GM18498 (cell line): ENCODE data around the gene DUX4.
"Not testable (repeated sequence)": the region's sequence is repeated elsewhere in the genome, so short reads cannot be mapped to it uniquely, and the experiment has no call there.

ENCODE experiments used
- ATAC-seq: cut with Tn5 transposase; IDR thresholded peaks from one replicate; pipeline ENCODE4 v1.9.1; 2021; ENCODE audit warnings: mild to moderate bottlenecking, moderate library complexity; ENCODE audit not compliant: unreplicated experiment

DUX4 gene

DNA sequence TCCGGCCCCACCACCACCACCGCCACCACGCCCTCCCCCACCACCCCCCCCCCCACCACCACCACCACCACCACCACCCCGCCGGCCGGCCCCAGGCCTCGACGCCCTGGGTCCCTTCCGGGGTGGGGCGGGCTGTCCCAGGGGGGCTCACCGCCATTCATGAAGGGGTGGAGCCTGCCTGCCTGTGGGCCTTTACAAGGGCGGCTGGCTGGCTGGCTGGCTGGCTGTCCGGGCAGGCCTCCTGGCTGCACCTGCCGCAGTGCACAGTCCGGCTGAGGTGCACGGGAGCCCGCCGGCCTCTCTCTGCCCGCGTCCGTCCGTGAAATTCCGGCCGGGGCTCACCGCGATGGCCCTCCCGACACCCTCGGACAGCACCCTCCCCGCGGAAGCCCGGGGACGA, at the start of gene DUX4:
TSS of gene DUX4 (plus strand) at position 347 of the 400 bp plus-strand sequence. CDS start at position 347, 0 bp downstream.
- not testable (repeated sequence) for ATAC-seq

GRCh38 chr4:190175436-190175835, 1.9 kb downstream of the DUX4 start:
- ATAC-seq, result not testable (repeated sequence)

DNA sequence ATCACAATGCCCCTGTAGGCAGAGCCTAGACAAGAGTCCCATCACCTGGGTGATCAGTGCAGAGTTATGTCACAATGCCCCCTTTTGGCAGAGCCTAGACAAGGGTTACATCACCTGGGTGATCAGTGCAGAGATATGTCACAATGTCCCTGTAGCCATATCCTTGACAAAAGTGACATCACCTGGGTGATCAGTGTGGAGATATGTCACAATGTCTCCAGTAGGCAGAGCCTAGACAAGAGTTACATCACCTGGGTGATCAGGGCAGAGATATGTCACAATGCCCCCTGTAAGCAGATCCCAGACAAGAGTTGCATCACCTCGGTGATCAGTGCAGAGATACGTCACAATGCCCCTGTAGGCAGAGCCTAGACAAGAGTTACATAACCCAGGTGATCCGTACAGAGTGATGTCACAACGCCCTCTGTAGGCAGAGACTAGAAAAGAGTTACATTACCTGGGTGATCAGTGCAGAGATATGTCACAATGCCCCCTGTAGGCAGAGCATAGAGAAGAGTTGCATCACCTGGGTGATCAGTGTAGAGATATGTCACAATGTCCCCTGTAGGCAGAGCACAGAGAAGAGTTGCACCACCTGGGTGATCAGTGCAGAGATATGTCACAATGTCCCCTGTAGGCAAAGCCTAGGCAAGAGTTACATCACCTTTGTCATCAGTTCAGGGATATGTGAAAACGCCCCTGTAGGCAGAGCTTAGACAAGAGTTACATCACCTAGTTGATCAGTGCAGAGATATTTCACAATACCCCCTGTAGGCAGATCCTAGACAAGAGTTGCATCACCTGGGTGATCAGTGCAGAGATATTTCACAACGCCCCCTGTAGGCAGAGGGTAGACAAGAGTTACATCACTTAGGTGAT, 4.4 kb downstream of the DUX4 start:
- ATAC-seq, result not testable (repeated sequence)

GRCh38 chr4:190178606-190178990, 5.0 kb downstream of the DUX4 start:
- ATAC-seq, result peak; percentile 13

GRCh38 chr4:190179030-190179739, 5.6 kb downstream of the DUX4 start:
- ATAC-seq, result peak; percentile 61

GRCh38 chr4:190179740-190180094, 6.1 kb downstream of the DUX4 start:
- ATAC-seq, result peak; percentile 36

DNA sequence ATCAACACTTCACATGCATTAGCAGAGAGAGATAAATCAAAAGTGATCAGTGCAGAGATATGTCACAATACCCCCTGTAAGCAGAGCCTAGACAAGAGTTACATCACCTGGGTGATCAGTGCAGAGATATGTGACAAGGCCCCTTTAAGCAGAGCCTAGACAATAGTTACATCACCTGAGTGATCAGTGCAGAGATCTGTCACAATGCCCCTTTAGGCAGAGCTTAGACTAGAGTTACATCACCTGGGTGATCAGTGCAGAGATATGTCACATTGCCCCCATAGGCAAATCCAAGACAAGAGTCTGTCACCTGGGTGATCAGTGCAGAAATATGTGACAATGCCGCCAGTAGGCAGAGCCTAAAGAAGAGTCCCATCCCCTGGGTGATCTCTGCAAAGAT, 7.4 kb downstream of the DUX4 start:
- not testable (repeated sequence) for ATAC-seq

DNA sequence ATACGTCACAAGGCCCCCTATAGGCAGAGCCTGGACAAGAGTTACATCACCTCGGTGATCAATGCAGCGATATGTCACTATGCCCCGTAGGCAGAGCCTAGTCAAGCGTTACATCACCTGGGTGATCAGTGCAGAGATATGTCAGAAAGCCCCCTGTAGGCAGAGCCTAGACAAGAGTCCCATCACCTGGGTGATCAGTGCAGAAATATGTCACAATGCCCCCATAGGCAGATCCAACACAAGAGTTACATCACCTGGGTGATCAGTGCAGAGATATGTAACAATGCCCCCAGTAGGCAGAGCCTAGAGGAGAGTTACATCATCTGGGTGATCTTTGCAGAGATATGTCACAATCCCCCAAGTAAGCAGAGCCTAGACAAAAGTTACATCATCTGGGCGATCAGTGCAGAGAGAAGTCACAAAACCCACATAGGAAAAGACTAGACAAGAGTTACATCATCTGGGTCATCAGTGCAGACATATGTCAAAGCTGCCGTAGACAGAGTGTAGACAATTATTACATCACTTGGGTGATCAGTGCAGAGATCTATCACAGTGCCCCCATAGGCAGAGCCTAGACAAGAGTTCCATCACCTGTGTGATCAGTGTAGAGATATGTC, 8.0 kb downstream of the DUX4 start:
- not testable (repeated sequence) for ATAC-seq

DNA sequence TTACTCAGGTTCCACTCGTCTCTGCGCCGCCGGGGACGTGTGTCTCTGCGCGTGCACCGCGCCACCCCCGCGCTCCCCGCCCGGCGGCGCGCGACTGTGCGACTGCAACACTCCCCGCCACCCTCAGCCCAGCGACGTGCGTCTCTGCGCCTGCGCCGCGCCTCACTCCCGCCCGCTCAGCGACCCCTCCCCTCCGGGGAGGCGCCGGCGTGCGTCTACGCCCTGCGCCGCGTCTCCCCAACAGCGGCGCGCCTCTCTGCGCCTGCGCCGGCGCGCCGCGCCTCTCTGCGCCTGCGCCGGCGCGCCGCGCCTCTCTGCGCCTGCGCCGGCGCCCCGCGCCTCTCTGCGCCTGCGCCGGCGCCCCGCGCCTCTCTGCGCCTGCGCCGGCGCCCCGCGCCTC, 29.9 kb downstream of the DUX4 start:
- not testable (repeated sequence) for ATAC-seq
